Psoas muscle (tissue), 8 donors: Measurements from ENCODE around the gene TBC1D14. TPM values are rescaled to one million over a fixed set of nuclear protein-coding genes. Genes with fewer than 3 reads are reported as not detected.

ENCODE experiments used
- ATAC-seq, 4 donors: fragments of 200-7000 bp; cut with Tn5 transposase; one replicate each; pipeline ENCODE4 v1.9.1; 2020; ENCODE audit warnings: moderate library complexity in 3 of 4, mild to moderate bottlenecking in 2 of 4
- DNase-seq, 2 donors: peaks; one replicate each; pipeline ENCODE4 v3.0.0-alpha.2; 2020
- H3K27ac ChIP-seq: fragments of 200-600 bp; one replicate; pipeline ENCODE4 v1.8.0; 2022
- H3K27me3 ChIP-seq, 3 donors: fragments of 200-600 bp in 1 of 3; one replicate each; pipeline versions ENCODE4 v1.6.1 to v1.8.0; 2013 to 2022; ENCODE audit warnings: low read length in 2 of 3, mild to moderate bottlenecking in 2 of 3, moderate library complexity in 1 of 3; ENCODE audit not compliant: insufficient read depth in 3 of 3
- H3K36me3 ChIP-seq, 2 donors: fragments of 200-600 bp in 1 of 2; one replicate each; pipeline versions ENCODE4 v1.6.1 to v1.8.0; 2013 to 2022; ENCODE audit warnings: low read depth in 1 of 2, mild to moderate bottlenecking in 1 of 2, moderate library complexity in 1 of 2; ENCODE audit not compliant: insufficient read depth in 1 of 2
- H3K4me1 ChIP-seq: fragments of 200-600 bp; one replicate; pipeline ENCODE4 v1.8.0; 2022
- H3K4me3 ChIP-seq: fragments of 200-600 bp; one replicate; pipeline ENCODE4 v1.8.0; 2022; ENCODE audit warnings: mild to moderate bottlenecking
- H3K9me3 ChIP-seq: fragments of 200-600 bp; one replicate; pipeline ENCODE4 v1.8.0; 2022
- WGBS, 3 donors: extraction: QIAGEN DNeasy Blood & Tissue Kit; methylation state at CpG; one replicate each; pipeline versions ENCODE4 v1.1.6 to v1.1.7; 2013; 5-methylcytosine and 5-hydroxymethylcytosine counted together
- intact Hi-C, 2 donors: fragments of 100-400 bp; cut with DNase I; formaldehyde crosslinking; loops; one replicate each; pipeline versions ENCODE4 v1.11.0 to v1.14.2; 2022
- polyA plus RNA-seq, 3 donors: library from polyadenylated mRNA; stranded (reverse); fragments of 200-250 nt; gene quantifications; one replicate each; pipeline ENCODE4 v1.2.3, GENCODE V29; 2013
- total RNA-seq, 4 donors: library from RNA; stranded (reverse); fragmentation: NEBNext Ultra II Directional in 2 of 4; extraction: Animal tissue kit (Norgen Biotek cat#: 25700) in 2 of 4; gene quantifications; one replicate each; pipeline versions ENCODE4 v1.2.1 to v1.2.4, GENCODE V29; 2021 to 2023
- TF ChIP-seq, protein P1 (sequence below): fragments of 200-600 bp; IDR thresholded peaks from one replicate; pipeline ENCODE4 v1.8.0; 2022; ENCODE audit warnings: antibody characterized with exemption
- donor health status: healthy with polysubstance abuse.
- donor health status: DM: no; HTN: no; CAD: no; lungs with moderate emphysema.
- donor health status: Bipolar disorder and iron deficiency.
- donor health status: healthy.
- donor health status: DM: yes; HTN: yes; CAD: no.
- donor health status: DM: no; HTN: no; CAD: no.
- donor health status: DM: no; HTN: no; CAD: no.
- donor health status: DM: yes; HTN: yes; CAD: no.

Gene TBC1D14
- total and polyA plus RNA-seq, 7 donors: 14.7 to 45.5 (median 33.1) TPM

- no peak overlapping the region for H3K4me3 ChIP-seq
- 77 to 79% (median 77%) methylated on average over 5 of the region's 5 CpGs for WGBS, 3 donors
- H3K9me3 ChIP-seq: no peaks in the 10 kb centered on the region
- TF ChIP-seq, protein P1, sequence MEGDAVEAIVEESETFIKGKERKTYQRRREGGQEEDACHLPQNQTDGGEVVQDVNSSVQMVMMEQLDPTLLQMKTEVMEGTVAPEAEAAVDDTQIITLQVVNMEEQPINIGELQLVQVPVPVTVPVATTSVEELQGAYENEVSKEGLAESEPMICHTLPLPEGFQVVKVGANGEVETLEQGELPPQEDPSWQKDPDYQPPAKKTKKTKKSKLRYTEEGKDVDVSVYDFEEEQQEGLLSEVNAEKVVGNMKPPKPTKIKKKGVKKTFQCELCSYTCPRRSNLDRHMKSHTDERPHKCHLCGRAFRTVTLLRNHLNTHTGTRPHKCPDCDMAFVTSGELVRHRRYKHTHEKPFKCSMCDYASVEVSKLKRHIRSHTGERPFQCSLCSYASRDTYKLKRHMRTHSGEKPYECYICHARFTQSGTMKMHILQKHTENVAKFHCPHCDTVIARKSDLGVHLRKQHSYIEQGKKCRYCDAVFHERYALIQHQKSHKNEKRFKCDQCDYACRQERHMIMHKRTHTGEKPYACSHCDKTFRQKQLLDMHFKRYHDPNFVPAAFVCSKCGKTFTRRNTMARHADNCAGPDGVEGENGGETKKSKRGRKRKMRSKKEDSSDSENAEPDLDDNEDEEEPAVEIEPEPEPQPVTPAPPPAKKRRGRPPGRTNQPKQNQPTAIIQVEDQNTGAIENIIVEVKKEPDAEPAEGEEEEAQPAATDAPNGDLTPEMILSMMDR: no peak
- no peaks in the 10 kb centered on the region for H3K27me3 ChIP-seq
- no peaks in the 10 kb centered on the region for H3K4me1 ChIP-seq
- peaks cover 0 to 84% of the 10 kb centered on the region in 2 donors for H3K36me3 ChIP-seq
- DNase-seq (no peak), ATAC-seq (no peak)
- intact Hi-C loops: no loop called here
- H3K27ac ChIP-seq: no peak overlapping the region
Observed at GRCh38 chr4:7021355-7021754, 111.7 kb downstream of the TBC1D14 start.

DNA sequence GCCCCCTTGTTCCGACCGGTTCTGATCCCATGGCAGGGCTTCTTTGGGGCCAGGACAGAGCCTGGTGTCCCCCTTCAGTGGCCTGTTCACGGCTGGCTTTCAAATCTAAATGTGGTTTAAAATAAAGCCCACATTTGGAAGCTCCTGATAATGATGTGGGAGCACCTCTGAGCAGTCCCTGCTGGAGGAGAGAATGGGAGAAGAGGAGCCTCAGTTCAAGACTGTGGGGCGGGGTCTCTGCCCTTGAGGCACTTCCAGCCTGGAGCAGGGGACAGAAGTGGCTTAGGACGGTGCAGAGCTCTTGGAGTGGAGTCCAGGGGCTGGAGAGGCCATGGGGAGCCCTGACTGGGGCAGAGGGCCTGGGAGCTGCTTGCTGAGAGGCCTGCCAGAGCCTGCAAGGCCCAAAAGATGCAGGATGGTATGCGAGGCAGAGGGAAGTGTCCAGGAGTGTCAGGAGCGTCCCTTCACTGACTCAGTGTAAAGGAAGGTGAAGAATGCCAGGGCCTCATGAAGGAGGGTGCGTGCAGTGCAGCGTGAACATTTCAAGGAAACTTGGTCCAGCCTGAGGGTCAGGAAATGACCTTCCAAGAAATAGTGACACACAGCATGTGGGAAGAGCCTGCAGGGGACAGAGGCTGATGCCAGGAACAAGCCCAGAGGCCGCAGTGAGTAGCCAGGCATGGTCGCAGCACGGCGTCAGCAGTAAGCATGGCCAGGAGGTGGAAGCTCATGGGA lies 112.5 kb downstream of the TBC1D14 start:
- H3K27me3 ChIP-seq: no peaks in the 10 kb centered on the region
- no peak overlapping the region for H3K27ac ChIP-seq
- no peaks in the 10 kb centered on the region for H3K4me1 ChIP-seq
- peaks cover 0 to 83% of the 10 kb centered on the region in 2 donors for H3K36me3 ChIP-seq
- DNase-seq (peak in 1 of 2 donors; percentile 9), ATAC-seq (peak; percentile 45 to 82 (median 56))
- intact Hi-C loops: no loop called here
- no peak overlapping the region for H3K4me3 ChIP-seq
- TF ChIP-seq, protein P1: no peak
- WGBS, 3 donors: 75 to 85% (median 84%) methylated on average over 13 of the region's 13 CpGs
- H3K9me3 ChIP-seq: no peaks in the 10 kb centered on the region

GRCh38 chr4:7023486-7023885 lies 113.9 kb downstream of the TBC1D14 start:
- WGBS, 3 donors: 89 to 93% (median 93%) methylated on average over 16 of the region's 16 CpGs

GRCh38 chr4:7023901-7024300 lies 114.3 kb downstream of the TBC1D14 start:
- no peak for ATAC-seq
- WGBS, 3 donors: 92 to 95% (median 92%) methylated on average over 12 of the region's 12 CpGs
- Histone ChIP-seq H3K4me3 (no peak overlapping the region), H3K4me1 (no peaks in the 10 kb centered on the region), H3K9me3 (no peaks in the 10 kb centered on the region), H3K36me3 (peaks cover 0 to 71% of the 10 kb centered on the region in 2 donors), H3K27ac (no peak overlapping the region), H3K27me3 (no peaks in the 10 kb centered on the region)
- TF ChIP-seq, protein P1: no peak
- peak in 1 of 2 donors; percentile 36 for DNase-seq
- intact Hi-C loops: no loop called here

More at GRCh38 chr4:7023486-7023885, 113.9 kb downstream of the TBC1D14 start:
- ATAC-seq: no peak
- Histone ChIP-seq H3K36me3 (peaks cover 0 to 72% of the 10 kb centered on the region in 2 donors), H3K9me3 (no peaks in the 10 kb centered on the region), H3K4me3 (no peak overlapping the region), H3K4me1 (no peaks in the 10 kb centered on the region), H3K27me3 (no peaks in the 10 kb centered on the region), H3K27ac (no peak overlapping the region)
- TF ChIP-seq, protein P1: no peak
- peak in 1 of 2 donors; percentile 34 for DNase-seq
- intact Hi-C loops: no loop called here
